Vagina (tissue), 2 donors: ENCODE data around the gene NAV2.

ENCODE experiments used
- CTCF ChIP-seq, 3 experiments: fragments of 450-650 bp in 2 of 3; fragments of 200-600 bp in 1 of 3; sonication (generic) in 1 of 3; IDR thresholded peaks; one replicate each; pipeline ENCODE4 v1.5.1; 2017 to 2019; ENCODE audit warnings: antibody characterized with exemption in 3 of 3, mild to moderate bottlenecking in 2 of 3, moderate library complexity in 2 of 3
- POLR2A ChIP-seq, 2 donors: fragments of 450-650 bp; IDR thresholded peaks; one replicate each; pipeline ENCODE4 v1.6.1; 2017; ENCODE audit warnings: antibody characterized with exemption in 2 of 2, mild to moderate bottlenecking in 2 of 2, moderate library complexity in 2 of 2
- POLR2AphosphoS5 ChIP-seq, 2 donors: sonication (generic); formaldehyde crosslinking; IDR thresholded peaks; one replicate each; pipeline ENCODE4 v1.9.0; 2017; ENCODE audit warnings: antibody characterized with exemption in 2 of 2, mild to moderate bottlenecking in 2 of 2, low read depth in 1 of 2; ENCODE audit not compliant: insufficient read depth in 1 of 2

- TF ChIP-seq POLR2A (IDR thresholded peaks at IDR 0.05) = no peak
- no peak for TF ChIP-seq CTCF (IDR thresholded peaks at IDR 0.05)
- TF ChIP-seq POLR2AphosphoS5 (IDR thresholded peaks at IDR 0.05; ENCODE audit: insufficient read depth in 1 of 2, low read depth in 1 of 2) = no peak
Measured at GRCh38 chr11:20154381-20154780, 441.7 kb downstream of the NAV2 start.
